Measurements from ENCODE around the gene SVBP. TPM values are rescaled to one million over a fixed set of nuclear protein-coding genes. Genes with fewer than 3 reads are reported as not detected.

SVBP gene
- total and polyA plus RNA-seq, 2 of the 8 experiments (the other 6 are each of a cell fraction or from before 2014, with no cell fraction given): 29.7 to 30.2 TPM

- no peak overlapping the region for H2BK20ac ChIP-seq (ENCODE audit: low read length)
- no peak overlapping the region for H3K4ac ChIP-seq (replicated peaks; ENCODE audit: insufficient read length, low read depth, low read length)
- no peaks in the 10 kb centered on the region for H3K79me2 ChIP-seq (ENCODE audit: control insufficient read depth in 1 of 2, insufficient read depth in 2 of 2, low read length in 2 of 2)
- POLR2A ChIA-PET (ENCODE audit: partially characterized antibody): interaction anchor here (1.0 kb wide), 1 partner anchor 16 kb away, joined by 3 read pairs; no protein-coding TSS in a partner anchor
- no peak overlapping the region for H2AK5ac ChIP-seq (ENCODE audit: low read depth, low read length)
- no peak overlapping the region for H2BK5ac ChIP-seq (ENCODE audit: low read depth, low read length)
- H3K27ac ChIP-seq (ENCODE audit: low read depth, low read length): no peak overlapping the region
- WGBS, 2 experiments (ENCODE audit: extremely low coverage in 1 of 2, insufficient coverage in 1 of 2, insufficient read length in 1 of 2, insufficient replicate concordance in 2 of 2, low coverage in 1 of 2, low lambda C conversion rate in 2 of 2, missing lambda C conversion rate in 1 of 2): 84% methylated on average over 3 of the region's 3 CpGs; no CpG with 5 or more reads in 1 of the 2 experiments
- H3K9me3 ChIP-seq (ENCODE audit: insufficient read depth in 2 of 2, low read depth in 1 of 2, low read length in 1 of 2): no peaks in the 10 kb centered on the region; a peak in 1 of 4 replicates
- CTCF ChIA-PET (ENCODE audit: partially characterized antibody): no interaction called here
- no peak overlapping the region for H3K18ac ChIP-seq (ENCODE audit: extremely low read depth, low read length)
- H3K36me3 ChIP-seq (ENCODE audit: control insufficient read depth in 2 of 4, insufficient read depth in 4 of 4, low read length in 3 of 4): no peaks in the 10 kb centered on the region
- no peak overlapping the region for H3K4me3 ChIP-seq (ENCODE audit: extremely low read depth in 1 of 4, insufficient read depth in 2 of 4, low read depth in 3 of 4, low read length in 4 of 4)
- no peak overlapping the region for H4K8ac ChIP-seq (ENCODE audit: extremely low read depth, insufficient read depth, low read length)
- no peaks in the 10 kb centered on the region for H3K23me2 ChIP-seq (ENCODE audit: low read depth, low read length)
- H3K27me3 ChIP-seq (replicated peaks in 1 of 4; ENCODE audit: control insufficient read depth in 3 of 4, extremely low read depth in 1 of 4, insufficient read depth in 3 of 4, low read length in 3 of 4): no peaks in the 10 kb centered on the region
- FAIRE-seq: no peak
- H2AFZ ChIP-seq (ENCODE audit: low read length): no peak overlapping the region
- H3K14ac ChIP-seq (ENCODE audit: insufficient read length): no peak overlapping the region
- H3K56ac ChIP-seq (replicated peaks; ENCODE audit: insufficient read length, low read depth, low read length): no peak overlapping the region
- H3K23ac ChIP-seq (ENCODE audit: insufficient read length): no peak overlapping the region
- no peak overlapping the region for H3K4me2 ChIP-seq (ENCODE audit: insufficient read depth in 1 of 2, low read depth in 2 of 2, low read length in 2 of 2)
- no peaks in the 10 kb centered on the region for H4K20me1 ChIP-seq (replicated peaks in 1 of 2; ENCODE audit: control insufficient read depth in 1 of 2, insufficient read depth in 2 of 2, low read length in 2 of 2)
- no peaks in the 10 kb centered on the region for H3K4me1 ChIP-seq (replicated peaks in 1 of 4; ENCODE audit: control insufficient read depth in 3 of 4, insufficient read depth in 4 of 4, low read length in 3 of 4)
- no peaks in the 10 kb centered on the region for H3K79me1 ChIP-seq (ENCODE audit: low read depth, low read length)
- H2BK15ac ChIP-seq (ENCODE audit: low read length): no peak overlapping the region
- no peak overlapping the region for H3K9ac ChIP-seq (replicated peaks in 1 of 4; ENCODE audit: extremely low read depth in 1 of 4, low read depth in 3 of 4, low read length in 3 of 4)
- no peak overlapping the region for H4K91ac ChIP-seq (replicated peaks; ENCODE audit: insufficient read length, low read length)
- H4K5ac ChIP-seq (ENCODE audit: insufficient read length, low read depth, low read length): no peak overlapping the region
- no peak for DNase-seq (ENCODE audit: low read depth in 1 of 2, low spot score in 2 of 2)
- no peak overlapping the region for H2BK12ac ChIP-seq (ENCODE audit: low read depth, low read length)
- H2BK120ac ChIP-seq (replicated peaks; ENCODE audit: low read depth, low read length): no peak overlapping the region
- TF ChIP-seq RAD21 (IDR thresholded peaks at IDR 0.05 in 1 of 2, conservative IDR thresholded peaks at IDR 0.05 in 1 of 2; ENCODE audit: low read depth in 2 of 2, low read length in 2 of 2): no peak
- TF ChIP-seq TAF7 (optimal IDR thresholded peaks at IDR 0.05; ENCODE audit: borderline replicate concordance, low read depth, low read length): no peak
- TF ChIP-seq KDM4A (IDR thresholded peaks at IDR 0.05; ENCODE audit: low read depth, low read length, severe bottlenecking): no peak
- TF ChIP-seq HDAC6 (IDR thresholded peaks at IDR 0.05; ENCODE audit: low read depth, low read length): no peak
- TF ChIP-seq CHD1 (IDR thresholded peaks at IDR 0.05; ENCODE audit: low read depth, low read length): no peak
- no peak for TF ChIP-seq SP1 (IDR thresholded peaks at IDR 0.05; ENCODE audit: low read depth, low read length)
- no peak for TF ChIP-seq JUN (IDR thresholded peaks at IDR 0.05; ENCODE audit: low read depth, low read length)
- TF ChIP-seq CTBP2 (IDR thresholded peaks at IDR 0.05; ENCODE audit: borderline replicate concordance, insufficient read depth, insufficient read length, low read length): no peak
- TF ChIP-seq SAP30 (IDR thresholded peaks at IDR 0.05; ENCODE audit: insufficient read depth, insufficient replicate concordance, low read length): no peak
- TF ChIP-seq NANOG (IDR thresholded peaks at IDR 0.05; ENCODE audit: insufficient read depth, low read depth, low read length, poor library complexity, severe bottlenecking): no peak
- no peak for TF ChIP-seq POU5F1 (IDR thresholded peaks at IDR 0.05; ENCODE audit: low read depth, low read length)
Measured at GRCh38 chr1:42797414-42797813, 19.8 kb downstream of the SVBP start.

Measured in H1 (cell line).